Heart left ventricle (tissue), 13 donors: Measurements from ENCODE around the gene CD300LB.

Experiments
- CTCF ChIP-seq, 12 donors: fragments of 200-600 bp; sonication (generic) in 4 of 12; IDR thresholded peaks; one replicate each; pipeline versions ENCODE4 v1.5.0 to v1.8.0; 2018 to 2022; ENCODE audit warnings: antibody characterized with exemption in 12 of 12, mild to moderate bottlenecking in 5 of 12
- POLR2A ChIP-seq, 2 donors: fragments of 450-650 bp; IDR thresholded peaks; one replicate each; pipeline ENCODE4 v1.6.1; 2017; ENCODE audit warnings: antibody characterized with exemption in 2 of 2, mild to moderate bottlenecking in 2 of 2, moderate library complexity in 2 of 2
- donor health status: ischemic (EF 13 %, LVEDD 7.1; RV severe dilation, severe dysfunction).
- donor health status: DM: no; HTN: yes; CAD: no.
- donor health status: DM: no; HTN: no; CAD: no.
- donor health status: ischemic (EF 25% LVEDD 6.9; RV normal size, moderate dysfunction).
- donor health status: ischemic (EF 25% LVEDD 5.7; RV mildly dilated, moderate dysfunction).
- donor health status: ischemic (EF 35%, LVEDD 5.7; RV mildly dilated, moderate dysfunction).
- donor health status: nonischemic (EF 11% LVEDD 7.7; RV severe dilation, severe dysfunction).
- donor health status: DM: yes; HTN: yes; CAD: no.
- donor health status: PGD.
- donor health status: ischemic (EF 29% LVEDD 5.4; RV normal size, mild dysfunction).
- donor health status: nonischemic (EF 23%, LVEDD 6.1; RV moderate dilation, normal function).

- no peak for TF ChIP-seq CTCF (IDR thresholded peaks at IDR 0.05)
- TF ChIP-seq POLR2A (IDR thresholded peaks at IDR 0.05): no peak
Observed at GRCh38 chr17:74578979-74579378, 47.7 kb upstream of the CD300LB start.
